Nephron progenitor cell (in vitro differentiated cells): ENCODE results near the gene ARMC8.

ENCODE experiments used
- DNase-seq: peaks from one replicate; pipeline ENCODE4 v3.0.0; 2021
- H3K27ac Mint-ChIP-seq: 2 replicates; pipeline ENCODE4 v1.8.0; 2021; ENCODE audit warnings: mild to moderate bottlenecking, moderate library complexity, mixed read lengths
- H3K27me3 Mint-ChIP-seq: 2 replicates; pipeline ENCODE4 v1.8.0; 2021; ENCODE audit warnings: mild to moderate bottlenecking, low read depth, mixed read lengths; ENCODE audit not compliant: poor library complexity
- H3K36me3 Mint-ChIP-seq: 2 replicates; pipeline ENCODE4 v1.8.0; 2021; ENCODE audit warnings: low read depth, mixed read lengths
- H3K4me1 Mint-ChIP-seq: 2 replicates; pipeline ENCODE4 v1.8.0; 2021; ENCODE audit warnings: mixed read lengths
- H3K4me3 Mint-ChIP-seq: 2 replicates; pipeline ENCODE4 v1.8.0; 2021; ENCODE audit warnings: mild to moderate bottlenecking, moderate library complexity, mixed read lengths
- H3K9me3 Mint-ChIP-seq: 2 replicates; pipeline ENCODE4 v1.8.0; 2021; ENCODE audit warnings: mild to moderate bottlenecking, moderate library complexity, mixed read lengths
- TF ChIP-seq, protein P1 (sequence below): fragments of 200-600 bp; sonication (generic); IDR thresholded peaks from 2 replicates; pipeline ENCODE4 v1.5.0; 2021; ENCODE audit warnings: antibody characterized with exemption

The ARMC8 gene

GRCh38 chr3:138263104-138263503 is 76.0 kb downstream of the ARMC8 start:
- H3K4me3 Mint-ChIP-seq = no peak overlapping the region
- no peaks in the 10 kb centered on the region for H3K4me1 Mint-ChIP-seq
- no peak for DNase-seq
- no peaks in the 10 kb centered on the region for H3K27me3 Mint-ChIP-seq
- TF ChIP-seq, protein P1, sequence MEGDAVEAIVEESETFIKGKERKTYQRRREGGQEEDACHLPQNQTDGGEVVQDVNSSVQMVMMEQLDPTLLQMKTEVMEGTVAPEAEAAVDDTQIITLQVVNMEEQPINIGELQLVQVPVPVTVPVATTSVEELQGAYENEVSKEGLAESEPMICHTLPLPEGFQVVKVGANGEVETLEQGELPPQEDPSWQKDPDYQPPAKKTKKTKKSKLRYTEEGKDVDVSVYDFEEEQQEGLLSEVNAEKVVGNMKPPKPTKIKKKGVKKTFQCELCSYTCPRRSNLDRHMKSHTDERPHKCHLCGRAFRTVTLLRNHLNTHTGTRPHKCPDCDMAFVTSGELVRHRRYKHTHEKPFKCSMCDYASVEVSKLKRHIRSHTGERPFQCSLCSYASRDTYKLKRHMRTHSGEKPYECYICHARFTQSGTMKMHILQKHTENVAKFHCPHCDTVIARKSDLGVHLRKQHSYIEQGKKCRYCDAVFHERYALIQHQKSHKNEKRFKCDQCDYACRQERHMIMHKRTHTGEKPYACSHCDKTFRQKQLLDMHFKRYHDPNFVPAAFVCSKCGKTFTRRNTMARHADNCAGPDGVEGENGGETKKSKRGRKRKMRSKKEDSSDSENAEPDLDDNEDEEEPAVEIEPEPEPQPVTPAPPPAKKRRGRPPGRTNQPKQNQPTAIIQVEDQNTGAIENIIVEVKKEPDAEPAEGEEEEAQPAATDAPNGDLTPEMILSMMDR = no peak
- no peak overlapping the region for H3K27ac Mint-ChIP-seq
- H3K36me3 Mint-ChIP-seq = peaks cover 13% of the 10 kb centered on the region
- H3K9me3 Mint-ChIP-seq = no peaks in the 10 kb centered on the region

- TF ChIP-seq, protein P1 = no peak
- Mint-ChIP-seq H3K9me3 (no peaks in the 10 kb centered on the region), H3K4me1 (no peaks in the 10 kb centered on the region), H3K4me3 (no peak overlapping the region), H3K36me3 (peaks cover 17% of the 10 kb centered on the region), H3K27ac (no peak overlapping the region), H3K27me3 (no peaks in the 10 kb centered on the region)
- no peak for DNase-seq
Measured at GRCh38 chr3:138265745-138266144, 78.6 kb downstream of the ARMC8 start.

DNA sequence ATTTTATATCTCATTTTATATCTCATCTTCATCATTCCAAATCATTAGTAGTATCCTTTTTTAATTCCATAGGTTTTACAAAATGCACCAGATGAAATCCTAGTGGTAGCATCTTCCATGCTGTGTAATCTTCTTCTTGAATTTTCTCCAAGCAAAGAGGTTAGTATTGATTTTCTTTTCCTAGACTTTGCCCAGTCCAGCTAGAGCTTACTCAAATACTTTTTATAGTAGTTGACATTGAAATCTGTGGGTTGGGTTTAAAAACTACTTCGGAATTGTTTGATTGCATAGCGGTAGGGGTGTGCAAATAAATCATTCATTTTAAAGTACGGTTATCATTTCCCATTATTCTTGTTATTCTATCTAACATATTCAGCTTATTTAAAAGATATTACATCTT is 80.0 kb downstream of the ARMC8 start:
- Mint-ChIP-seq H3K36me3 (peaks cover 26% of the 10 kb centered on the region), H3K4me1 (no peaks in the 10 kb centered on the region), H3K27me3 (no peaks in the 10 kb centered on the region), H3K9me3 (no peaks in the 10 kb centered on the region), H3K4me3 (no peak overlapping the region), H3K27ac (no peak overlapping the region)
- no peak for DNase-seq
- TF ChIP-seq, protein P1 = no peak

GRCh38 chr3:138270245-138270644 is 83.1 kb downstream of the ARMC8 start:
- DNase-seq = no peak
- no peaks in the 10 kb centered on the region for H3K9me3 Mint-ChIP-seq
- H3K27me3 Mint-ChIP-seq = no peaks in the 10 kb centered on the region
- H3K36me3 Mint-ChIP-seq = peaks cover 52% of the 10 kb centered on the region
- no peak overlapping the region for H3K4me3 Mint-ChIP-seq
- TF ChIP-seq, protein P1 = no peak
- no peaks in the 10 kb centered on the region for H3K4me1 Mint-ChIP-seq
- no peak overlapping the region for H3K27ac Mint-ChIP-seq

GRCh38 chr3:138271189-138271794 is 84.2 kb downstream of the ARMC8 start:
- Mint-ChIP-seq H3K36me3 (peaks cover 48% of the 10 kb centered on the region), H3K27me3 (no peaks in the 10 kb centered on the region), H3K27ac (peak overlapping the region; percentile 23), H3K9me3 (no peaks in the 10 kb centered on the region), H3K4me1 (no peaks in the 10 kb centered on the region), H3K4me3 (no peak overlapping the region)
- TF ChIP-seq, protein P1 = no peak
- no peak for DNase-seq

GRCh38 chr3:138281561-138281960 is 94.5 kb downstream of the ARMC8 start:
- TF ChIP-seq, protein P1 = no peak
- Mint-ChIP-seq H3K4me3 (no peak overlapping the region), H3K9me3 (no peaks in the 10 kb centered on the region), H3K27me3 (no peaks in the 10 kb centered on the region), H3K4me1 (peaks cover 16% of the 10 kb centered on the region), H3K27ac (no peak overlapping the region), H3K36me3 (peaks cover 23% of the 10 kb centered on the region)
- no peak for DNase-seq
